ENCODE measurements around the gene CLEC3A. TPM values are rescaled to one million over a fixed set of nuclear protein-coding genes. Genes with fewer than 3 reads are reported as not detected.

The CLEC3A gene
- total RNA-seq, 1 donor from 2014 or later, result not detected

GRCh38 chr16:78002915-78003538 lies 19.3 kb upstream of the CLEC3A start:
- Mint-ChIP-seq H3K27ac (no peak overlapping the region), H3K27me3 (peaks cover 3% of the 10 kb centered on the region), H3K4me3 (ENCODE audit: low read depth) (no peak overlapping the region), H3K36me3 (ENCODE audit: insufficient read depth) (no peaks in the 10 kb centered on the region), H3K4me1 (ENCODE audit: low read depth) (peaks cover 2% of the 10 kb centered on the region), H3K9me3 (ENCODE audit: low read depth) (no peaks in the 10 kb centered on the region)
- DNase-seq (ENCODE audit: low spot score, unreplicated experiment), result peak; percentile 71
- TF ChIP-seq CTCF (IDR thresholded peaks at IDR 0.05; ENCODE audit: unreplicated experiment), result peak; percentile 92

GRCh38 chr16:78004517-78004916 lies 17.8 kb upstream of the CLEC3A start:
- DNase-seq (ENCODE audit: low spot score, unreplicated experiment), result no peak
- no peak for TF ChIP-seq CTCF (IDR thresholded peaks at IDR 0.05; ENCODE audit: unreplicated experiment)
- no peaks in the 10 kb centered on the region for H3K9me3 Mint-ChIP-seq (ENCODE audit: low read depth)
- H3K4me1 Mint-ChIP-seq (ENCODE audit: low read depth), result no peaks in the 10 kb centered on the region
- H3K27me3 Mint-ChIP-seq, result peaks cover 3% of the 10 kb centered on the region
- H3K27ac Mint-ChIP-seq, result no peak overlapping the region
- no peak overlapping the region for H3K4me3 Mint-ChIP-seq (ENCODE audit: low read depth)
- no peaks in the 10 kb centered on the region for H3K36me3 Mint-ChIP-seq (ENCODE audit: insufficient read depth)

- H3K9me3 Mint-ChIP-seq (ENCODE audit: low read depth), result no peaks in the 10 kb centered on the region
- H3K27me3 Mint-ChIP-seq, result peaks cover 3% of the 10 kb centered on the region
- no peak overlapping the region for H3K27ac Mint-ChIP-seq
- no peaks in the 10 kb centered on the region for H3K36me3 Mint-ChIP-seq (ENCODE audit: insufficient read depth)
- no peak for DNase-seq (ENCODE audit: low spot score, unreplicated experiment)
- H3K4me3 Mint-ChIP-seq (ENCODE audit: low read depth), result no peak overlapping the region
- H3K4me1 Mint-ChIP-seq (ENCODE audit: low read depth), result no peaks in the 10 kb centered on the region
- peak; percentile 22 for TF ChIP-seq CTCF (IDR thresholded peaks at IDR 0.05; ENCODE audit: unreplicated experiment)
Observed at GRCh38 chr16:78005881-78006280, 16.5 kb upstream of the CLEC3A start.

- no peak overlapping the region for H3K27ac Mint-ChIP-seq
- H3K27me3 Mint-ChIP-seq, result peaks cover 10% of the 10 kb centered on the region
- DNase-seq (ENCODE audit: low spot score, unreplicated experiment), result no peak
- H3K9me3 Mint-ChIP-seq (ENCODE audit: low read depth), result no peaks in the 10 kb centered on the region
- no peaks in the 10 kb centered on the region for H3K4me1 Mint-ChIP-seq (ENCODE audit: low read depth)
- no peak overlapping the region for H3K4me3 Mint-ChIP-seq (ENCODE audit: low read depth)
- TF ChIP-seq CTCF (IDR thresholded peaks at IDR 0.05; ENCODE audit: unreplicated experiment), result no peak
- no peaks in the 10 kb centered on the region for H3K36me3 Mint-ChIP-seq (ENCODE audit: insufficient read depth)
Observed at GRCh38 chr16:78007121-78007520, 15.2 kb upstream of the CLEC3A start.

GRCh38 chr16:78024159-78024558 lies 1.8 kb downstream of the CLEC3A start:
- TF ChIP-seq CTCF (IDR thresholded peaks at IDR 0.05; ENCODE audit: unreplicated experiment), result no peak
- DNase-seq (ENCODE audit: low spot score, unreplicated experiment), result no peak
- Mint-ChIP-seq H3K9me3 (ENCODE audit: low read depth) (no peaks in the 10 kb centered on the region), H3K36me3 (ENCODE audit: insufficient read depth) (no peaks in the 10 kb centered on the region), H3K4me3 (ENCODE audit: low read depth) (no peak overlapping the region), H3K27ac (no peak overlapping the region), H3K4me1 (ENCODE audit: low read depth) (no peaks in the 10 kb centered on the region), H3K27me3 (peaks cover 10% of the 10 kb centered on the region)

All from progenitor cell of endocrine pancreas (in vitro differentiated cells).